22Rv1 (cell line): ENCODE results near the gene GNB1L.

ENCODE experiments used
- CTCF ChIP-seq: fragments of 450-650 bp; IDR thresholded peaks from 2 replicates; pipeline ENCODE4 v1.5.1; 2017; ENCODE audit warnings: mild to moderate bottlenecking
- ZFX ChIP-seq: fragments of 450-650 bp; IDR thresholded peaks from 2 replicates; pipeline ENCODE4 v1.6.1; 2017; ENCODE audit warnings: antibody characterized with exemption, borderline replicate concordance

DNA sequence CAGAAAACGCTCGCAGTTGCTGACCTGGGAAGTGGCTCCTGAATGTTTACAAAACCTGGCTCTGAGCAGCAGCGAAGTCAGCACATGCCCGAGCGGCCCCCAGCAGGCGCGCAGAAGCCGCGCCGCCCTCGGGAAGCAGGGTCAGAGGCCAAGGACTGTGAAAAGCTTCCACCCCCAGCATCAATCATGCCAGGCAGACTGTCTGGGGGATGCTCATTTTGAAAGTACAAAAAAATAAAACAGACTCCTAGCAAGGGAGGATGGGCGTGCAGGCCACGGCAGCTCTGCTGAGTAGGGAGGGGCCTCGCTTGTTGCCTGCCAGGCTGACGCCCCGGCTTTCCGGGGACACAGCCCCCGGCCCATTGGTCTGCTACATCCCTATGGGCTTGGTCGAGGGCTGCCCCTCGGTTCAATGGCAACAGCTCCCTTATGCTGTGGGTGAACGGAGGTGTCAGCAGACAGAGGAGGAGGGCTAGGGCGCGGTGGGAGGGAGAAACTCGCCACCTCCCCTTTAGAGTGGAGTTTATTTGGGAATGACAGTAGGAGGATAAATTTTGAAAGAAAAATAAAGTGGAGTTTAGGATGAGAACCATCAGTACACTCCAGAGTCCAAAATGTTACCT is 37.7 kb upstream of the GNB1L start:
- TF ChIP-seq CTCF (no peak), ZFX (no peak)
